ENCODE data around the gene LRBA.

Gene LRBA

DNA sequence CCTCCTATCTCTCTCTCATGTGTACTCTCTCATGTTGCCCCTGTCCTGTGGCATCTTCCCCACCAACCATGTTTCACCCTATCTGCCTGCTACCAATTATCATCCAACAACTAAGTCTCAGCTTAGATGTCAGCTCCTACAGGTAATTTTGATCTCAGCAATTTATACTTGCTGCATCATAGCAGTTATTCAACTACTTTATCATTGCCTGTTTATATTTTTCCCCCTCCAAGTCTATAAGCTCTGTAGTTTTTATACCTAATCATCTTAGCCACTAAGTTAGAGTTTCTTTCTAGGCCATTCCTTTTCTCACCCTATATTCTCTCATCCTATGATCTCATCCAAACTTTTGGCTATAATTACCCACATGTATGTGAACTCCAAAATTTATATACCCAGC lies 382.4 kb downstream of the LRBA start:
- DNase-seq (ENCODE audit: insufficient read length, low spot score) = no peak
- no peak for FAIRE-seq
- TF ChIP-seq POU2F2 (IDR thresholded peaks at IDR 0.05; ENCODE audit: low read depth, low read length) (no peak), TAF1 (IDR thresholded peaks at IDR 0.05; ENCODE audit: low read depth, low read length) (no peak), SPI1 (IDR thresholded peaks at IDR 0.05; ENCODE audit: low read depth, low read length) (no peak), POLR2A (IDR thresholded peaks at IDR 0.05; ENCODE audit: low read depth, low read length) (no peak), POLR2AphosphoS5 (IDR thresholded peaks at IDR 0.05; ENCODE audit: low read depth, low read length) (no peak), PAX5 (IDR thresholded peaks at IDR 0.05; ENCODE audit: insufficient read depth, low read length, severe bottlenecking) (no peak)

- no peak for FAIRE-seq
- no peak for DNase-seq (ENCODE audit: insufficient read length, low spot score)
- TF ChIP-seq PAX5 (IDR thresholded peaks at IDR 0.05; ENCODE audit: insufficient read depth, low read length, severe bottlenecking) = no peak
- TF ChIP-seq SPI1 (IDR thresholded peaks at IDR 0.05; ENCODE audit: low read depth, low read length) = no peak
- no peak for TF ChIP-seq POLR2A (IDR thresholded peaks at IDR 0.05; ENCODE audit: low read depth, low read length)
- no peak for TF ChIP-seq POLR2AphosphoS5 (IDR thresholded peaks at IDR 0.05; ENCODE audit: low read depth, low read length)
- TF ChIP-seq POU2F2 (IDR thresholded peaks at IDR 0.05; ENCODE audit: low read depth, low read length) = no peak
- no peak for TF ChIP-seq TAF1 (IDR thresholded peaks at IDR 0.05; ENCODE audit: low read depth, low read length)
Observed at GRCh38 chr4:150628073-150628472, 387.0 kb downstream of the LRBA start.

DNA sequence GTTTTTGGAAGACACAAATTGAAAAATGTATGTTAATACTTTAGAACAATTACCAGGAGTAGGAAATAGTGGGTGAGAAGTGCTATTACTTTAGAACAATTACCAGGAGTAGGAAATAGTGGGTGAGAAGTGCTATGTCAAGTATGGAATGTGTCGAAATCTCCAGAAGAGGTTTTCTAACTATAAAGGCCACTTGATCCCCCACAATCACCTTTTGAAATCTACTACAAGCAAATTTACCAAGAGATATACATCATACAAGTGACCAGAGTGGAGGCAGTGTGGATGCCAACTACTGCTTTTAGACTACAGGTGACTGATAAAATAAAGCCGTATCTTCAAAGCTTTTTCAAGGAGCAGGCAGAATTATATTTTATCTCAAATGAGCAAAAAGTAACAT lies 390.1 kb downstream of the LRBA start:
- TF ChIP-seq PAX5 (IDR thresholded peaks at IDR 0.05; ENCODE audit: insufficient read depth, low read length, severe bottlenecking) = no peak
- no peak for TF ChIP-seq POLR2AphosphoS5 (IDR thresholded peaks at IDR 0.05; ENCODE audit: low read depth, low read length)
- no peak for TF ChIP-seq SPI1 (IDR thresholded peaks at IDR 0.05; ENCODE audit: low read depth, low read length)
- no peak for TF ChIP-seq POLR2A (IDR thresholded peaks at IDR 0.05; ENCODE audit: low read depth, low read length)
- TF ChIP-seq POU2F2 (IDR thresholded peaks at IDR 0.05; ENCODE audit: low read depth, low read length) = no peak
- no peak for TF ChIP-seq TAF1 (IDR thresholded peaks at IDR 0.05; ENCODE audit: low read depth, low read length)
- FAIRE-seq (no peak), DNase-seq (ENCODE audit: insufficient read length, low spot score) (no peak)

- DNase-seq (ENCODE audit: insufficient read length, low spot score) (no peak), FAIRE-seq (no peak)
- TF ChIP-seq POLR2A (IDR thresholded peaks at IDR 0.05; ENCODE audit: low read depth, low read length) = no peak
- TF ChIP-seq POU2F2 (IDR thresholded peaks at IDR 0.05; ENCODE audit: low read depth, low read length) = no peak
- TF ChIP-seq SPI1 (IDR thresholded peaks at IDR 0.05; ENCODE audit: low read depth, low read length) = no peak
- TF ChIP-seq POLR2AphosphoS5 (IDR thresholded peaks at IDR 0.05; ENCODE audit: low read depth, low read length) = no peak
- TF ChIP-seq TAF1 (IDR thresholded peaks at IDR 0.05; ENCODE audit: low read depth, low read length) = no peak
- TF ChIP-seq PAX5 (IDR thresholded peaks at IDR 0.05; ENCODE audit: insufficient read depth, low read length, severe bottlenecking) = no peak
Observed at GRCh38 chr4:150624055-150624454, 391.0 kb downstream of the LRBA start.

DNA sequence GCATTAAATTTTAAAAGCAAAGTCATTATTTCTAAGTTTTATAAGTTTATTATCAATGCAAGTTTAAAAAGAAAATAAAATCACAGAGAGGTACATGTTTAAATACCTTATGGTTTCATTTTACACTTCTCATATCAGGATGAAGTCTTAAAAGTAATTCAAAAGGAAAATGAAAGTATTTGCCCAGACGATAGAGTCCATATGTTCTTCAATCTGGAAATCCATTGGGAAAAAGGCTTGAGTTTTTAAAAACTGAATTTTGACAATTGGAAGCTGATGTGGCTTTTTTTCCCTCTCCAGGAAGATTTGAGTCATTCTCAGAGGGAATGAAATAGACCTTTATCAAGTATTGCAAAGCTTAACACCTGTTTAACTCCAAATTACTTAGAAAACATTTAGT lies 396.0 kb downstream of the LRBA start:
- no peak for TF ChIP-seq POLR2AphosphoS5 (IDR thresholded peaks at IDR 0.05; ENCODE audit: low read depth, low read length)
- TF ChIP-seq SPI1 (IDR thresholded peaks at IDR 0.05; ENCODE audit: low read depth, low read length) = no peak
- no peak for TF ChIP-seq POLR2A (IDR thresholded peaks at IDR 0.05; ENCODE audit: low read depth, low read length)
- no peak for TF ChIP-seq PAX5 (IDR thresholded peaks at IDR 0.05; ENCODE audit: insufficient read depth, low read length, severe bottlenecking)
- TF ChIP-seq POU2F2 (IDR thresholded peaks at IDR 0.05; ENCODE audit: low read depth, low read length) = no peak
- FAIRE-seq (no peak), DNase-seq (ENCODE audit: insufficient read length, low spot score) (no peak)

DNA sequence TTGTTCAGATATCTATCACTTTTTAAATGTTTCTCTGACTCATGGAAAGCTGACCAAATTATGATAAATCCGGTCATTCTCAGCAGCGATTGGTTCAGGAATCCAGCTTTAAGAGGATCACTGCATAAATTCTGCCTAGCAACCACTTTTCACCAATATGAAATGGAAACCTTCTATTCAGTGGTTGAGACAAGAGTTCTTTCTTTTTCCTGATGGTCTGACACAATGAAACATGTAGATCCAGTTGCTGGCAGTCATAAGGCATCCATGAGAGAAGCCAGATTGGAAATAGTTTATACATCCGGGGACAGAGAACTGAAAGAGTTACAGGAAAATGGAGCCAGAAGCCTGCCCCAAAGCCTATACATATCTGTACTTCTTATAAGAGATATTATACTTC lies 406.0 kb downstream of the LRBA start:
- TF ChIP-seq POLR2AphosphoS5 (IDR thresholded peaks at IDR 0.05; ENCODE audit: low read depth, low read length) = no peak
- no peak for TF ChIP-seq TAF1 (IDR thresholded peaks at IDR 0.05; ENCODE audit: low read depth, low read length)
- TF ChIP-seq PAX5 (IDR thresholded peaks at IDR 0.05; ENCODE audit: insufficient read depth, low read length, severe bottlenecking) = no peak
- TF ChIP-seq POU2F2 (IDR thresholded peaks at IDR 0.05; ENCODE audit: low read depth, low read length) = no peak
- DNase-seq (ENCODE audit: insufficient read length, low spot score) (no peak), FAIRE-seq (no peak)

DNA sequence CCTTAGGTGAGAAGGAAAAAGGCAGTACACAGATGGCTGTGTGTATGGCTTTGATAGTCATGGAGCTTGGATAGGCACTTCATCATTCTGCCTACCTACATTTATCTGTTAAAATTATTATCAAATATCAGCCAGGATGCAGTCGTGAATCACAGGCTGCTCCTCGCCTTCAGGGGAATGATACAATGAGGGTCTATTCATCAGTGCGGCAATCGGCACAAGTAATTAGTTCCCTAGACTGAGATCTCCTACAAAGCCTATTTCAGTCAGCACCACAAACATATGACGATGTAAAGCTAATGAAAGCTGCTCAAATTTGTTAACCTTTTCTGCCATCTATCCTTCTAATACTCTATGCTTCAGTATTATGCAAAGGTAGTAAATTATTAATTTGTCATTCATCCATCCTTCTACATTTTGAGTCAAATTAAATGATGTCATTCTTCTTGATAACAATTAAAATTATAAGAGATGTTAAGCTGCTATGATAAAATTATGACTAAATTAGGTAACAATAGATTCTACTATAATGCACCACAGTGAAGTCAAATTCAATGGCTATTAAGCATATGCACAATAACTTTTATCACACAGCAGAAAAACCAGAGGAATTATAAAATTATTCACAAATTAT lies 414.2 kb downstream of the LRBA start:
- DNase-seq (ENCODE audit: insufficient read length, low spot score) (no peak), FAIRE-seq (no peak)
- TF ChIP-seq SPI1 (IDR thresholded peaks at IDR 0.05; ENCODE audit: low read depth, low read length) (no peak), TAF1 (IDR thresholded peaks at IDR 0.05; ENCODE audit: low read depth, low read length) (no peak), PAX5 (IDR thresholded peaks at IDR 0.05; ENCODE audit: insufficient read depth, low read length, severe bottlenecking) (no peak), POLR2A (IDR thresholded peaks at IDR 0.05; ENCODE audit: low read depth, low read length) (no peak), POU2F2 (IDR thresholded peaks at IDR 0.05; ENCODE audit: low read depth, low read length) (no peak), POLR2AphosphoS5 (IDR thresholded peaks at IDR 0.05; ENCODE audit: low read depth, low read length) (no peak)

GRCh38 chr4:150599547-150599946 lies 415.5 kb downstream of the LRBA start:
- no peak for FAIRE-seq
- TF ChIP-seq POU2F2 (IDR thresholded peaks at IDR 0.05; ENCODE audit: low read depth, low read length) = no peak
- TF ChIP-seq TAF1 (IDR thresholded peaks at IDR 0.05; ENCODE audit: low read depth, low read length) = no peak
- no peak for TF ChIP-seq POLR2AphosphoS5 (IDR thresholded peaks at IDR 0.05; ENCODE audit: low read depth, low read length)
- no peak for TF ChIP-seq SPI1 (IDR thresholded peaks at IDR 0.05; ENCODE audit: low read depth, low read length)
- no peak for TF ChIP-seq PAX5 (IDR thresholded peaks at IDR 0.05; ENCODE audit: insufficient read depth, low read length, severe bottlenecking)
- no peak for TF ChIP-seq POLR2A (IDR thresholded peaks at IDR 0.05; ENCODE audit: low read depth, low read length)
- no peak for DNase-seq (ENCODE audit: insufficient read length, low spot score)

DNA sequence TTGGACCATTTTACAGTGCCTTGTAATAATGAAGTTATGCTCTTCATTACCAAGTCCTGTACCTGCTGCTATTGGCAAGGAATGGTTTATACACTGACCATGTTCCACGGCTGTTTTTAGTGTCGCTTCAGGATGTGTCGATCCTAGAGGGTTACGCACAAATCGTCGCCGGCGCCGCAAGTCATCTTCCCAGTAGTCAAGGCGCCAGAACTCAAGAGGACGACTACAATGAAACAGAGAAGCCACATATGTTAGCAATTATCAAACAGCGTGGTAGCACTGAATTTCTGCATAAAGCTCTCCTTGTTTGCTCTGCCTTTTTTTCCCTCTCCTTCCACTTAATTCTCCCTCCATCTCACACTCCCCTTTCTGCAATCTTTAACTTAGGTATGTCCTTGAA lies 416.2 kb downstream of the LRBA start:
- DNase-seq (ENCODE audit: insufficient read length, low spot score) (no peak), FAIRE-seq (no peak)
- TF ChIP-seq TAF1 (IDR thresholded peaks at IDR 0.05; ENCODE audit: low read depth, low read length) = no peak
- no peak for TF ChIP-seq POLR2A (IDR thresholded peaks at IDR 0.05; ENCODE audit: low read depth, low read length)
- TF ChIP-seq POLR2AphosphoS5 (IDR thresholded peaks at IDR 0.05; ENCODE audit: low read depth, low read length) = no peak
- no peak for TF ChIP-seq SPI1 (IDR thresholded peaks at IDR 0.05; ENCODE audit: low read depth, low read length)
- no peak for TF ChIP-seq PAX5 (IDR thresholded peaks at IDR 0.05; ENCODE audit: insufficient read depth, low read length, severe bottlenecking)
- TF ChIP-seq POU2F2 (IDR thresholded peaks at IDR 0.05; ENCODE audit: low read depth, low read length) = no peak

GRCh38 chr4:150593996-150594395 lies 421.1 kb downstream of the LRBA start:
- DNase-seq (ENCODE audit: insufficient read length, low spot score) (no peak), FAIRE-seq (no peak)
- TF ChIP-seq TAF1 (IDR thresholded peaks at IDR 0.05; ENCODE audit: low read depth, low read length) = no peak
- TF ChIP-seq POU2F2 (IDR thresholded peaks at IDR 0.05; ENCODE audit: low read depth, low read length) = no peak
- no peak for TF ChIP-seq PAX5 (IDR thresholded peaks at IDR 0.05; ENCODE audit: insufficient read depth, low read length, severe bottlenecking)
- no peak for TF ChIP-seq SPI1 (IDR thresholded peaks at IDR 0.05; ENCODE audit: low read depth, low read length)
- TF ChIP-seq POLR2AphosphoS5 (IDR thresholded peaks at IDR 0.05; ENCODE audit: low read depth, low read length) = no peak
- TF ChIP-seq POLR2A (IDR thresholded peaks at IDR 0.05; ENCODE audit: low read depth, low read length) = no peak

Measured in GM12891 (cell line).